GM21717 (cell line): ENCODE measurements around the gene AKAP7.

Source experiments
- ATAC-seq: cut with Tn5 transposase; IDR thresholded peaks from one replicate; pipeline ENCODE4 v1.9.1; 2021; ENCODE audit warnings: mild to moderate bottlenecking, moderate library complexity; ENCODE audit not compliant: unreplicated experiment

AKAP7 gene

GRCh38 chr6:131132360-131132759 lies 2.9 kb upstream of the AKAP7 start:
- no peak for ATAC-seq

GRCh38 chr6:131134220-131134979 lies 867 bp upstream of the AKAP7 start:
- no peak for ATAC-seq

GRCh38 chr6:131134980-131135243 lies 355 bp upstream of the AKAP7 start:
- ATAC-seq = no peak

- no peak for ATAC-seq
These were observed 937 bp downstream of the AKAP7 start for GRCh38 chr6:131136021-131136786.

- no peak for ATAC-seq
These were observed 4.3 kb downstream of the AKAP7 start for GRCh38 chr6:131139599-131139998.

GRCh38 chr6:131143319-131143718 lies 8.1 kb downstream of the AKAP7 start:
- no peak for ATAC-seq

GRCh38 chr6:131146865-131147264 lies 11.6 kb downstream of the AKAP7 start:
- ATAC-seq = no peak

GRCh38 chr6:131156411-131156810 lies 21.1 kb downstream of the AKAP7 start:
- ATAC-seq = no peak

GRCh38 chr6:131159578-131159977 lies 24.3 kb downstream of the AKAP7 start:
- no peak for ATAC-seq

- no peak for ATAC-seq
These were observed 25.0 kb downstream of the AKAP7 start for GRCh38 chr6:131160254-131160758.

GRCh38 chr6:131161987-131162386 lies 26.7 kb downstream of the AKAP7 start:
- ATAC-seq = no peak

- ATAC-seq = no peak
These were observed 28.6 kb downstream of the AKAP7 start for GRCh38 chr6:131163886-131164285.

- ATAC-seq = no peak
These were observed 29.2 kb downstream of the AKAP7 start for GRCh38 chr6:131164506-131164905.

- ATAC-seq = no peak
These were observed 32.5 kb downstream of the AKAP7 start for GRCh38 chr6:131167773-131168172.

GRCh38 chr6:131169613-131170012 lies 34.3 kb downstream of the AKAP7 start:
- ATAC-seq = no peak

- no peak for ATAC-seq
These were observed 37.0 kb downstream of the AKAP7 start for GRCh38 chr6:131172222-131172621.

- no peak for ATAC-seq
These were observed 38.4 kb downstream of the AKAP7 start for GRCh38 chr6:131173680-131174079.

- ATAC-seq = no peak
These were observed 40.3 kb downstream of the AKAP7 start for GRCh38 chr6:131175564-131175963.

GRCh38 chr6:131177996-131178395 lies 42.7 kb downstream of the AKAP7 start:
- no peak for ATAC-seq

GRCh38 chr6:131182991-131183425 lies 47.7 kb downstream of the AKAP7 start:
- no peak for ATAC-seq

GRCh38 chr6:131183427-131184095 lies 48.3 kb downstream of the AKAP7 start:
- no peak for ATAC-seq

- no peak for ATAC-seq
These were observed 56.3 kb downstream of the AKAP7 start for GRCh38 chr6:131191590-131191989.
